Measurements from ENCODE around the gene KCTD5.
"Not testable (repeated sequence)": the region's sequence is repeated elsewhere in the genome, so short reads cannot be mapped to it uniquely, and the experiment has no call there.

Gene KCTD5

GRCh38 chr16:2690852-2691251, 8.5 kb downstream of the KCTD5 start:
- no peaks in the 10 kb centered on the region for H3K36me3 ChIP-seq (ENCODE audit: control insufficient read depth, insufficient read depth, low read length)
- H3K27me3 ChIP-seq (ENCODE audit: control insufficient read depth, insufficient read depth, low read length), result no peaks in the 10 kb centered on the region
- TF ChIP-seq, protein P1, sequence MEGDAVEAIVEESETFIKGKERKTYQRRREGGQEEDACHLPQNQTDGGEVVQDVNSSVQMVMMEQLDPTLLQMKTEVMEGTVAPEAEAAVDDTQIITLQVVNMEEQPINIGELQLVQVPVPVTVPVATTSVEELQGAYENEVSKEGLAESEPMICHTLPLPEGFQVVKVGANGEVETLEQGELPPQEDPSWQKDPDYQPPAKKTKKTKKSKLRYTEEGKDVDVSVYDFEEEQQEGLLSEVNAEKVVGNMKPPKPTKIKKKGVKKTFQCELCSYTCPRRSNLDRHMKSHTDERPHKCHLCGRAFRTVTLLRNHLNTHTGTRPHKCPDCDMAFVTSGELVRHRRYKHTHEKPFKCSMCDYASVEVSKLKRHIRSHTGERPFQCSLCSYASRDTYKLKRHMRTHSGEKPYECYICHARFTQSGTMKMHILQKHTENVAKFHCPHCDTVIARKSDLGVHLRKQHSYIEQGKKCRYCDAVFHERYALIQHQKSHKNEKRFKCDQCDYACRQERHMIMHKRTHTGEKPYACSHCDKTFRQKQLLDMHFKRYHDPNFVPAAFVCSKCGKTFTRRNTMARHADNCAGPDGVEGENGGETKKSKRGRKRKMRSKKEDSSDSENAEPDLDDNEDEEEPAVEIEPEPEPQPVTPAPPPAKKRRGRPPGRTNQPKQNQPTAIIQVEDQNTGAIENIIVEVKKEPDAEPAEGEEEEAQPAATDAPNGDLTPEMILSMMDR (IDR thresholded peaks at IDR 0.05), result no peak
- H2AFZ ChIP-seq, result no peak overlapping the region
- peaks cover 45% of the 10 kb centered on the region for H3K79me2 ChIP-seq
- no peak overlapping the region for H3K27ac ChIP-seq
- H3K9ac ChIP-seq, result no peak overlapping the region
- H3K4me1 ChIP-seq, result peaks cover 7% of the 10 kb centered on the region
- H3K4me3 ChIP-seq (ENCODE audit: low read depth, low read length), result no peak overlapping the region
- no peak overlapping the region for H3K4me2 ChIP-seq (ENCODE audit: low read length)
- H3K9me3 ChIP-seq (ENCODE audit: control insufficient read depth, low read length), result no peaks in the 10 kb centered on the region

DNA sequence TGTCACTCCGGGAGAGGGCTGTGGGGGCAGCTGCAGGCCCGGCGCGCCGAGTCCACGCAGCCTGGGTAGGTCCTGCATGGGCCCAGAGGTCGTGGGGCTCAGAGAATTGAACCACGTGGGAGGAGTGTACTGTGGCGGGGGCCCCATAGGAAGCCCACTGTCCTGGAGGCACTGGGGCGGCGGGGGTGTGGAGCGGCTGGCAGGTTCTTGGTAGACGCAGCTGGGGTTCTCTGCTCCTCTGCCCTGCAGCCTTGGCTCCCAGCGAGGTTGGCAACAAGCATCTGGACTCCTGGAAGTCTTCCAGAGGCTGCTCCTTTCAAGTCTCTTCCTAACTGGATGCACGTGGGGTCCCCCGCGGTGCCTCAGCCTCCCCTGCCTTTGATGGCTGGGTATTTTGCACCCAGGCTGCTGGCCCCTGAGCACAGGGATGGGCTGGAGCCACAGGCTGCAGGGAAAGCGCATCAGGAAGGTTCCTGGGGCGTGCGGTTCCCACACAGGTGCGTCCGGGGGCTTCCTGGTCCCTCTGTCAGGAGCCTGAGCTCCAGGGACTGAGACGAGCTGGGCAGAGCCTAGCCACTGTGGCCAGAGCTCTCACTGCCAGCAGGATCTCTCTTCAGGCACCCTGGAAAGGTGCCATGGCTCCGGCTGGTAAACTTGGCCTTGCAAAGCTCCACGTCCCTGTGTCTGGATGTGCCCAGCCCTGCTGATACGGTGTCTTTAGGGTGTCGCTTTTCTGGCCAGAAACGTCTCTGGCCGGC, 9.3 kb downstream of the KCTD5 start:
- Histone ChIP-seq H3K4me2 (ENCODE audit: low read length) (no peak overlapping the region), H3K36me3 (ENCODE audit: control insufficient read depth, insufficient read depth, low read length) (no peaks in the 10 kb centered on the region), H3K27me3 (ENCODE audit: control insufficient read depth, insufficient read depth, low read length) (no peaks in the 10 kb centered on the region), H3K9me3 (ENCODE audit: control insufficient read depth, low read length) (no peaks in the 10 kb centered on the region), H2AFZ (no peak overlapping the region), H3K27ac (no peak overlapping the region), H3K4me1 (peaks cover 7% of the 10 kb centered on the region), H3K9ac (no peak overlapping the region), H3K4me3 (ENCODE audit: low read depth, low read length) (no peak overlapping the region), H3K79me2 (peaks cover 45% of the 10 kb centered on the region)
- TF ChIP-seq, protein P1 (IDR thresholded peaks at IDR 0.05), result no peak

DNA sequence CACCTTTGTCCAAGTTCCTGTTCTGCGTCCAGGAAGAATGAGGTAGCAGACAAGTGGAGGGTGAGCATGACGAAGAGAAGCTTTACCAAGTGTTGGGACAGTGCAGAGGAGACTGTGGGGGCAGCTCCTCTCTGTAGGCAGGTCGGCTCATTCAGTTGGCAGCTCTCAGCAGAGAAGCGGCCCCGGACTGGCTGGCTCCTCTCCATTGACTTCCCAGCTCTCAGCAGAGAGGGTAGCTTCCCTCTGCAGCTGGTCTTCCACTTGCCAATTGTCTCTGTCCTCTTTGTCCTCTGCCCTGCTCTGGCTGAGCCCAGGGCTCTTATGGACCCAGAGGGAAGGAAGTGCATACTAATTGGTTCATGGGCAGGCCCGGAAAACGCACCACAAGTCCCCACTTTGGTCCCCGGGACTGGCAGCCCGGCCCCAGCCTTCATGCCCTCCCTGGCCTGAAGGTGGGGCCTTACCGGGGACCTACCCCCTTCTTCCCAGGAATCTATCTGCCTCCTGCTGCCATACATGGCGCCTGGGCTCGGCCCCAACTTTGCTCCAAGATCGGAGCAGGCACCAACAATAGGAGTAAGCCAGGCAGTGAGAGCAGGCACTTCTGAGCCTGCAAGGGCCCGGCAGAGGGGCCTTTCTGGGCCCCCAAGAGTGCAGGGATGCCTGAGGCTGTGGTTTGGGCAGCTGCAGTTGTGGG, 10.1 kb downstream of the KCTD5 start:
- Histone ChIP-seq H3K4me3 (ENCODE audit: low read depth, low read length) (no peak overlapping the region), H3K9ac (no peak overlapping the region), H3K27me3 (ENCODE audit: control insufficient read depth, insufficient read depth, low read length) (no peaks in the 10 kb centered on the region), H3K4me2 (ENCODE audit: low read length) (no peak overlapping the region), H3K4me1 (peaks cover 7% of the 10 kb centered on the region), H2AFZ (no peak overlapping the region), H3K27ac (no peak overlapping the region), H3K36me3 (ENCODE audit: control insufficient read depth, insufficient read depth, low read length) (no peaks in the 10 kb centered on the region), H3K9me3 (ENCODE audit: control insufficient read depth, low read length) (no peaks in the 10 kb centered on the region), H3K79me2 (peaks cover 44% of the 10 kb centered on the region)
- TF ChIP-seq, protein P1 (IDR thresholded peaks at IDR 0.05), result no peak

- no peaks in the 10 kb centered on the region for H3K9me3 ChIP-seq (ENCODE audit: control insufficient read depth, low read length)
- H3K9ac ChIP-seq, result no peak overlapping the region
- peaks cover 42% of the 10 kb centered on the region for H3K79me2 ChIP-seq
- no peaks in the 10 kb centered on the region for H3K27me3 ChIP-seq (ENCODE audit: control insufficient read depth, insufficient read depth, low read length)
- TF ChIP-seq, protein P1 (IDR thresholded peaks at IDR 0.05), result no peak
- H3K36me3 ChIP-seq (ENCODE audit: control insufficient read depth, insufficient read depth, low read length), result no peaks in the 10 kb centered on the region
- no peak overlapping the region for H3K4me3 ChIP-seq (ENCODE audit: low read depth, low read length)
- H3K4me1 ChIP-seq, result peaks cover 7% of the 10 kb centered on the region
- peak overlapping the region; percentile 1 for H3K27ac ChIP-seq
- H2AFZ ChIP-seq, result no peak overlapping the region
- H3K4me2 ChIP-seq (ENCODE audit: low read length), result no peak overlapping the region
Observed at GRCh38 chr16:2692948-2693651, 10.8 kb downstream of the KCTD5 start.

DNA sequence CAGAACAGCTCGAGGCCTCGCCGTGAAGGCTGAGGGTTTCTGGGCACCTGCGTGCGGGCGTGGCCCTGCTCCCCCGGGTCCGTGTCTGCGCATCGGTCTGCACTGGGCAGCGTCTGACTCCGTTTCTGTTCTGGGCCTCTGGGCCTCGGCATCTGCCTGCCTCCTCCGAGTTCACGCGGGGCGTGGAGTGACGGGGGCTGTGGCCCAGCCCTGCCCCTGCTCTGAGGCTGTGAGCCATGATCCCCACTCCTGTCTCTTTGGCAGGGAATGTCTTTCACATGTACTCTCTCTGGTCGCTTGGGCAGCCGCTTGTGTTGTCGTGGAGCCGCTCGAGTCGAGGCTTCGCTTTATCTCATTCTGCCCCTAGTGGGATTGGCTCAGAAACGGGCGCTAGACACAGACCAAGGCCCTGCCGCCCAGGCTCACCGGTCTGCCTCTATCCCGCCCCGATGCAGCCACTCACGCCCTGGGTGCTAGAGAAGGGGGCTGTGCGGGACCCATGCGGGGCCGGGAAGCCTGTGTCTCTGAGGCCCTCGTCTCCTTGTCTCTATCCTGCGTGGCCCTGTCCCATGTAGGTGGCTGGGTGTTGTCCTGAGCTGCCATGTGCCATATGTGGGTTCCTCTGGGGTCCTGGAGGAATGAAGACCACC, 14.4 kb downstream of the KCTD5 start:
- not testable (repeated sequence) for H3K4me1 ChIP-seq; H3K9ac ChIP-seq; H2AFZ ChIP-seq; H3K9me3 ChIP-seq (ENCODE audit: control insufficient read depth, low read length); H3K4me2 ChIP-seq (ENCODE audit: low read length); H3K27ac ChIP-seq; H3K36me3 ChIP-seq (ENCODE audit: control insufficient read depth, insufficient read depth, low read length); H3K27me3 ChIP-seq (ENCODE audit: control insufficient read depth, insufficient read depth, low read length); H3K4me3 ChIP-seq (ENCODE audit: low read depth, low read length)
- peaks cover 26% of the 10 kb centered on the region for H3K79me2 ChIP-seq
